ENCODE results near the gene STYXL1. TPM values are rescaled to one million over a fixed set of nuclear protein-coding genes. Genes with fewer than 3 reads are reported as not detected.
A peak's percentile ranks its signal among the peaks of the same experiment; 100 is the strongest.
"Not testable (repeated sequence)": the region's sequence is repeated elsewhere in the genome, so short reads cannot be mapped to it uniquely, and the experiment has no call there.

The STYXL1 gene, protein sequence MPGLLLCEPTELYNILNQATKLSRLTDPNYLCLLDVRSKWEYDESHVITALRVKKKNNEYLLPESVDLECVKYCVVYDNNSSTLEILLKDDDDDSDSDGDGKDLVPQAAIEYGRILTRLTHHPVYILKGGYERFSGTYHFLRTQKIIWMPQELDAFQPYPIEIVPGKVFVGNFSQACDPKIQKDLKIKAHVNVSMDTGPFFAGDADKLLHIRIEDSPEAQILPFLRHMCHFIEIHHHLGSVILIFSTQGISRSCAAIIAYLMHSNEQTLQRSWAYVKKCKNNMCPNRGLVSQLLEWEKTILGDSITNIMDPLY
- 58.1 and 71.7 TPM in 2 replicates for total RNA-seq

DNA sequence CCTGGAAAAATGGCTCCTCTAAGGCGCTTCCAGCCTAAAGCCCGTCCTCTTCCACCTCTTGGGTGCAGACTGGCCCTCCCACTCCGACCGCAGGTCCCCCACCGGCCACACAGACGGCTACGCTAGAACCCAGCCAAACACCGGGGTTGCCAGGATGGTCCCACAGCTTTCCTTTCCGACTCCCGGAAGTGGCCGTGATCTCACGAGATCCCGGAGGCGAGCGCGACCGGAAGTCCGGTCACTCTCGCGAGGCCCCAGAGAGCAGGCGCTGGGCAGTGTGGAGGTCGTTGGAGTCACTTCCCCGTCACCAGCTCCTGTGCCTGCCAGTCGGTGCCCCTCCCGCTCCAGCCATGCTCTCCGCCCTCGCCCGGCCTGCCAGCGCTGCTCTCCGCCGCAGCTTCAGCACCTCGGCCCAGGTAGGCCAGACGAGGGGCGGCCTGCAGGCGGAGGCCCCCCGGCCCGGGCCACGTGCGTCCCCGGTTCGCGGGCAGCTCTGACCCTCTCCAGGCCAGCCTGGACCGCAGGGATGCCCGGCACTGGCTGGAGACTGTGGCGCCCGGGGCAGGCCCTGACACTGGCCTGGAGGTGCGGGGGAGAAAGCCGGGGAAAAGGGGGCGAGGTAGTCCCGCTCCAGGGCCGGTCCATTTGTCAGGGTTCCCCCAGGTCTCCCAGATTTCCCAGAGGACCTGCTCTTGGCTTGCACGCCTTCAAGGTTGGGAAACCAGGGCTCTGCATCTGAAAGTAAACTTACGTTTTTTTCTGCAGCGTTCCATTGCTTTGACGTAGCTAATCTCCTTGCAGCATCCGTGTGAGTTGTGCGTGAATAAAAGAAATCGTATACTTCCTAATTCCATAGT, at the start of gene STYXL1, which contains the start of gene MDH2:
STYXL1 (minus strand) TSS at position 190 of the 857 bp plus-strand sequence. CDS start 17,477 bp downstream, outside the sequence.
MDH2 (plus strand) TSS at position 296 of the 857 bp plus-strand sequence; CDS start at position 351, 55 bp downstream.
- DNase-seq (ENCODE audit: low read depth): peak; percentile 83
- H3K27me3 ChIP-seq (ENCODE audit: control insufficient read depth, insufficient read depth, low read length): no peaks in the 10 kb centered on the region
- H3K36me3 ChIP-seq (ENCODE audit: control insufficient read depth, insufficient read depth, low read length): no peaks in the 10 kb centered on the region
- TF ChIP-seq, protein P1, sequence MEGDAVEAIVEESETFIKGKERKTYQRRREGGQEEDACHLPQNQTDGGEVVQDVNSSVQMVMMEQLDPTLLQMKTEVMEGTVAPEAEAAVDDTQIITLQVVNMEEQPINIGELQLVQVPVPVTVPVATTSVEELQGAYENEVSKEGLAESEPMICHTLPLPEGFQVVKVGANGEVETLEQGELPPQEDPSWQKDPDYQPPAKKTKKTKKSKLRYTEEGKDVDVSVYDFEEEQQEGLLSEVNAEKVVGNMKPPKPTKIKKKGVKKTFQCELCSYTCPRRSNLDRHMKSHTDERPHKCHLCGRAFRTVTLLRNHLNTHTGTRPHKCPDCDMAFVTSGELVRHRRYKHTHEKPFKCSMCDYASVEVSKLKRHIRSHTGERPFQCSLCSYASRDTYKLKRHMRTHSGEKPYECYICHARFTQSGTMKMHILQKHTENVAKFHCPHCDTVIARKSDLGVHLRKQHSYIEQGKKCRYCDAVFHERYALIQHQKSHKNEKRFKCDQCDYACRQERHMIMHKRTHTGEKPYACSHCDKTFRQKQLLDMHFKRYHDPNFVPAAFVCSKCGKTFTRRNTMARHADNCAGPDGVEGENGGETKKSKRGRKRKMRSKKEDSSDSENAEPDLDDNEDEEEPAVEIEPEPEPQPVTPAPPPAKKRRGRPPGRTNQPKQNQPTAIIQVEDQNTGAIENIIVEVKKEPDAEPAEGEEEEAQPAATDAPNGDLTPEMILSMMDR (IDR thresholded peaks at IDR 0.05; ENCODE audit: insufficient read depth, low read length, poor library complexity, severe bottlenecking): no peak
- peak within 1 kb of the TSS; percentile 79 for H3K4me3 ChIP-seq (ENCODE audit: low read depth, low read length)

DNA sequence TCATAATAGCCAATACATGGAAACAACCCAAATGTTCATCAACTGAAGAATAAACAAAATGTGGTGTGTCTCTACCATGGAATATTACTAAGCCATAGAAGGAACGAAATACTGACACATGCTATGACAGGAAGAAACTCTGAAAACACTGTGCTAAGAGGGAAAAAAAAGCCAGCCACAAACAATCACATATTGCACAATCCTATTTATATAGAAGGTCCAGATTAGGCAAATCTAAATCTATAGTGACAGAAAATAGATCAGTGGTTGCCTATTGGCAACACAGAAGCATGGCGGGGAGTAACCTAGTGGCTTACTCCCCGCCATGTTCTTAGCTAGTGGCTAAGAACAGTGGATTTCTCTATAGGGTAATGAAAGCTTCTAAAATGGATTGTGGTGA, 48.1 kb upstream of the STYXL1 start:
- TF ChIP-seq, protein P1 (IDR thresholded peaks at IDR 0.05; ENCODE audit: insufficient read depth, low read length, poor library complexity, severe bottlenecking): no peak
- DNase-seq (ENCODE audit: low read depth): no peak
- H3K4me3 ChIP-seq (ENCODE audit: low read depth, low read length): no peak overlapping the region
- H3K27me3 ChIP-seq (ENCODE audit: control insufficient read depth, insufficient read depth, low read length): peaks cover 2% of the 10 kb centered on the region
- no peaks in the 10 kb centered on the region for H3K36me3 ChIP-seq (ENCODE audit: control insufficient read depth, insufficient read depth, low read length)

DNA sequence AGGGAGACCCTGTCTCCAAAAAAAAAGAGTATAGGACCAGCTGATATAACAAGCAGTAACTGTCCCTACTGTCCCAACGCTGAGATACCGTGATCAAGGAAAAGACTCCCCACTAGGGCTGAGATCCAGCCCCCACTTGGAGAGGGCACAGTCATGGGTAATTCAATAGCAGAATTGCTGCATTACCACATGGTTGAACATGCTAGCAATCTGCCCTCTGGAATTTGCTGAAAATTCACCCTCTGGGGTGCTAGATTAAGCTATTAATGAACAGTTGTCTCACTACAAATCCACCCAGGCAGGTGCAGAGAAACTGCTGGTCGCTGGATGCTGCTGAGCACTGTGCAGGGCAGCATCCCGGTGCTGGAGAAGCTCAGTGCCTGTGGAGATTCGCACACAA, 46.5 kb upstream of the STYXL1 start:
- H3K27me3 ChIP-seq (ENCODE audit: control insufficient read depth, insufficient read depth, low read length); H3K4me3 ChIP-seq (ENCODE audit: low read depth, low read length); H3K36me3 ChIP-seq (ENCODE audit: control insufficient read depth, insufficient read depth, low read length); DNase-seq (ENCODE audit: low read depth): not testable (repeated sequence)

DNA sequence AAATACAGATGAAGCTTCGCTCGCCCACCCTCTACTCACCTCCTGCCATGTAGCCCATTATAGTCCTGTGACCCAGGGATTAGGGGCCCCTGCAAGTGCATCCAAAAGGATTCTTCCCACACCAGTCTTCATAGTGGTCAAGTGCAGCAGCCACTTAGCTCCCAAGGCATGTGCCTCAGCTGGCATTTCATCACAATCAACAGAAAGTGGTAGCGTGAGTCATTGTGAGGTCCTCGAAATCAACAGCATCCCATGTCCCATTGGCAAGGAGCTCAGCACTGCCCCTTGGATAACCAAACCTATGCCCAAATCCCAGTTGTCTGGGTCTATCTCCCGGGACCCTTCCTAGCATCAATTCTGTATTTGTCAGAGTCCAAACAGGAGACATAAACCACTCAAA, 45.7 kb upstream of the STYXL1 start:
- not testable (repeated sequence) for DNase-seq (ENCODE audit: low read depth); H3K27me3 ChIP-seq (ENCODE audit: control insufficient read depth, insufficient read depth, low read length); H3K36me3 ChIP-seq (ENCODE audit: control insufficient read depth, insufficient read depth, low read length); H3K4me3 ChIP-seq (ENCODE audit: low read depth, low read length)

DNA sequence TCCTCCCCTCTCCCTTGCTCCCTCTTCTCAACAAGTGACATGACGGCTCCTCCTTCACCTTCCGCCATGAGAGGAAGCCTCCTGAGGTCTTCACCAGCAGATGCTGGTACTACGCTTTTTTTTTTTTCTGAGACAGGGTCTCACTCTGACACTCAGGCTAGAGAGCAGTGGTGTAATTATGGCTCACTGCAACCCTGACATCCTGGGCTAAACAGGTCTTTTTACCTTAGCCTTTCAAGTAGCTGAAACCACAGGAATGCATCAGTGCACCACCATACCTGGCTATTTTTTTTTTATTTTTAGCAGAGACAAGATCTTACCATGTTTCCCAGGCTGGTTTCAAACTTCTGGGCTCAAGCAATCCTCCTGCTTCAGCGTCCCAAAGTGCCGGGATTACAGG, 43.7 kb upstream of the STYXL1 start:
- Histone ChIP-seq H3K36me3 (ENCODE audit: control insufficient read depth, insufficient read depth, low read length) (no peaks in the 10 kb centered on the region), H3K4me3 (ENCODE audit: low read depth, low read length) (no peak overlapping the region), H3K27me3 (ENCODE audit: control insufficient read depth, insufficient read depth, low read length) (peaks cover 1% of the 10 kb centered on the region)
- TF ChIP-seq, protein P1 (IDR thresholded peaks at IDR 0.05; ENCODE audit: insufficient read depth, low read length, poor library complexity, severe bottlenecking): no peak
- DNase-seq (ENCODE audit: low read depth): no peak

DNA sequence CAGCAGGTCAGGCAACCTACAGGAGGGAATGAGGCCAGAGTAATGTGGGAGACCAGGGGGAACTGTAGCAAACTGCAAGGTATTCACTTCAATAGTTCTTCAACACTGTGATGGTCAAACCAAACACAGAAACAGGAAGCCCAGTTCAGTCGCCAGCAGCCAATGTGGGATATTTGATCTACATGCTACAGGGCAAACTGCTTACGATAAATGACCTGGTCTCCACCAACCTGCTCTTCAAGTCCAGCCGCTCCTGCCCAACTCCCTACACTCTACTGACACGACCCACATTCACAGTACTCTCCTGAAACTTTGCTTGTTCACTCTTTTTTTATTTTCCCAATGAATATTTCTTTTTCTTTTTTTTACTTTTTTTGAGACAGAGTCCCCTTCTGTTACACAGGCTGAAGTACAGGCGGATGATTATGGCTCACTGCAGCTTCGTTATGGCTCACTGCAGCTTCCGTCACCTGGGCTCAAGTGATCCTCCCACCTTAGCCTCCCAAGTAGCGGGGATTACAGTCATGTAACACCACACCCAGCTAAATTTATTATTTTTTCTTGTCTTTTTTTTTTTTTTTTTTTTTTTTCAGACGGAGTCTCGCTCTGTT, 42.2 kb upstream of the STYXL1 start:
- peak; percentile 70 for DNase-seq (ENCODE audit: low read depth)

DNA sequence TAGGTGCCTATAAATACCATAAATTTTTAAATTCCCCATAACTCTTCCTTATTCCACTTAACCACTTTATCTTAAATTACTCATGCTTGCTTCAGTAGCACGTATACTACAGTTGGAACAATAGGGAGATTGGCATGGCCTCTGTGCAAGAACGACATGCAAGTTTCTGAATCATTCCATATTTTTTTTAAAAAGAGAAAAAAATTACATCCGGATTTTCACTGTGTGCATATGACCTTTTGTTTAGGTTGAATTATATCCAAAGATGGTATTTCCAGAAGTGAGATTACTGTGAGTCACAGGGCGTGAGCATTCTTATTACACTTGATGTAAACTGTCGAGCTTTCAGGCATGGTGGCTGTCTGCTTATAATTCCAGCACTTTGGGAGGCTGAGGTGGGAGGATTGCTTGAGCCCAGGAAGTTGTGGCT, 39.6 kb upstream of the STYXL1 start:
- peak; percentile 37 for DNase-seq (ENCODE audit: low read depth)
- not testable (repeated sequence) for H3K4me3 ChIP-seq (ENCODE audit: low read depth, low read length); H3K27me3 ChIP-seq (ENCODE audit: control insufficient read depth, insufficient read depth, low read length); H3K36me3 ChIP-seq (ENCODE audit: control insufficient read depth, insufficient read depth, low read length)

More for the DNA sequence above, 42.2 kb upstream of the STYXL1 start:
- no peaks in the 10 kb centered on the region for H3K27me3 ChIP-seq (ENCODE audit: control insufficient read depth, insufficient read depth, low read length)
- no peaks in the 10 kb centered on the region for H3K36me3 ChIP-seq (ENCODE audit: control insufficient read depth, insufficient read depth, low read length)
- H3K4me3 ChIP-seq (ENCODE audit: low read depth, low read length): no peak overlapping the region
- TF ChIP-seq, protein P1 (IDR thresholded peaks at IDR 0.05; ENCODE audit: insufficient read depth, low read length, poor library complexity, severe bottlenecking): peak; percentile 2

Measured in kidney epithelial cell (primary cell).